DND-41 (cell line): ENCODE data around the gene STX3.

ENCODE experiments used
- ATAC-seq: fragments of 200-7000 bp; cut with Tn5 transposase; 3 replicates; pipeline ENCODE4 v1.9.1; 2021; ENCODE audit warnings: low read depth; ENCODE audit not compliant: insufficient read depth
- DNase-seq: peaks from one replicate; pipeline ENCODE4 v3.0.0-alpha.2; 2020
- H2AFZ ChIP-seq: 2 replicates; pipeline ENCODE4 v1.6.0; 2012; ENCODE audit warnings: low read depth, low read length
- H3K27ac ChIP-seq: 2 replicates; pipeline ENCODE4 v1.5.1; 2012; ENCODE audit warnings: low read length, inconsistent platforms
- H3K27me3 ChIP-seq: fragments of 200-600 bp; sonication (generic); 2 replicates; pipeline ENCODE4 v1.6.0; 2012; ENCODE audit warnings: low read length, mild to moderate bottlenecking, inconsistent platforms; ENCODE audit not compliant: insufficient read depth, poor library complexity
- H3K36me3 ChIP-seq: 2 replicates; pipeline ENCODE4 v1.5.1; 2012; ENCODE audit warnings: low read length, inconsistent platforms; ENCODE audit not compliant: insufficient read depth
- H3K4me1 ChIP-seq: 2 replicates; pipeline ENCODE4 v1.5.1; 2012; ENCODE audit warnings: mild to moderate bottlenecking, low read length; ENCODE audit not compliant: insufficient read depth
- H3K4me2 ChIP-seq: 2 replicates; pipeline ENCODE4 v1.6.0; 2012; ENCODE audit warnings: mild to moderate bottlenecking, moderate library complexity, low read length, inconsistent platforms; ENCODE audit not compliant: insufficient read depth
- H3K4me3 ChIP-seq, 2 experiments: fragments of 200-600 bp in 1 of 2; shearing (Covaris generic) in 1 of 2; 2 replicates each; pipeline ENCODE4 v1.5.1; 2012 to 2016; ENCODE audit warnings: inconsistent platforms in 2 of 2, low read length in 2 of 2, mild to moderate bottlenecking in 2 of 2, low read depth in 1 of 2, moderate library complexity in 1 of 2
- H3K79me2 ChIP-seq: 2 replicates; pipeline ENCODE4 v1.6.0; 2012; ENCODE audit warnings: low read length, inconsistent platforms; ENCODE audit not compliant: insufficient read depth
- H3K9ac ChIP-seq: 2 replicates; pipeline ENCODE4 v1.6.0; 2012; ENCODE audit warnings: low read depth, mild to moderate bottlenecking, inconsistent platforms, low read length, moderate library complexity
- H3K9me3 ChIP-seq: 2 replicates; pipeline ENCODE4 v1.5.1; 2012; ENCODE audit warnings: low read length, moderate library complexity, mild to moderate bottlenecking, inconsistent platforms; ENCODE audit not compliant: insufficient read depth, severe bottlenecking
- H4K20me1 ChIP-seq: 2 replicates; pipeline ENCODE4 v1.6.0; 2012; ENCODE audit warnings: low read length; ENCODE audit not compliant: insufficient read depth
- EZH2 ChIP-seq: IDR thresholded peaks from 3 replicates; pipeline ENCODE4 v1.6.1; 2012; ENCODE audit warnings: borderline replicate concordance, low read depth, mild to moderate bottlenecking, moderate library complexity, low read length, inconsistent platforms; ENCODE audit not compliant: severe bottlenecking
- TF ChIP-seq, protein P1 (sequence below): IDR thresholded peaks from 2 replicates; pipeline ENCODE4 v1.5.1; 2012; ENCODE audit warnings: borderline replicate concordance, low read length, moderate library complexity, mild to moderate bottlenecking; ENCODE audit not compliant: poor library complexity, severe bottlenecking; ENCODE audit errors: extremely low read depth

Gene STX3

DNA sequence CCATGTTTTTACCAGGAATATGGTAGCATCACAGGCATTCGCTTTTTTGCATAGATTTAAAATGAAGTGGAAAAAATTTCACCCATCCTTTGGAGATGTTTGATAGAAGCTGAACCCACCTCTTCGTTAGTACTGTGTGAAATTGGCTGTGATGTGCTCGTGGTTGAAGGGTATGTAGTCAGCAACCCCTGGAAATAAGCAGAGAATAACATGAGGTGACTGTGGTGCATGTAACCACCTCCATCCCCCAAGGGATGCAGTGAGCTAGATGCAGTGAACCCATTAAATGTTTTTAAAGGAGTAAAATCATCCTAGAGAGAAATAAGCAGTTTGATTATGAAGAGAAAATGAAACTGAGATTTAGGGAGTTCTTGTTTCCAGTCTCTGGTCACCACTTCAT is 74.2 kb downstream of the STX3 start:
- DNase-seq: no peak
- Histone ChIP-seq H3K27ac (no peak overlapping the region), H3K4me1 (peaks cover 10% of the 10 kb centered on the region), H4K20me1 (no peaks in the 10 kb centered on the region), H2AFZ (no peak overlapping the region), H3K9me3 (no peaks in the 10 kb centered on the region), H3K36me3 (no peaks in the 10 kb centered on the region), H3K27me3 (no peaks in the 10 kb centered on the region), H3K79me2 (no peaks in the 10 kb centered on the region), H3K4me2 (no peak overlapping the region), H3K9ac (no peak overlapping the region), H3K4me3 (no peak overlapping the region)
- TF ChIP-seq, protein P1, sequence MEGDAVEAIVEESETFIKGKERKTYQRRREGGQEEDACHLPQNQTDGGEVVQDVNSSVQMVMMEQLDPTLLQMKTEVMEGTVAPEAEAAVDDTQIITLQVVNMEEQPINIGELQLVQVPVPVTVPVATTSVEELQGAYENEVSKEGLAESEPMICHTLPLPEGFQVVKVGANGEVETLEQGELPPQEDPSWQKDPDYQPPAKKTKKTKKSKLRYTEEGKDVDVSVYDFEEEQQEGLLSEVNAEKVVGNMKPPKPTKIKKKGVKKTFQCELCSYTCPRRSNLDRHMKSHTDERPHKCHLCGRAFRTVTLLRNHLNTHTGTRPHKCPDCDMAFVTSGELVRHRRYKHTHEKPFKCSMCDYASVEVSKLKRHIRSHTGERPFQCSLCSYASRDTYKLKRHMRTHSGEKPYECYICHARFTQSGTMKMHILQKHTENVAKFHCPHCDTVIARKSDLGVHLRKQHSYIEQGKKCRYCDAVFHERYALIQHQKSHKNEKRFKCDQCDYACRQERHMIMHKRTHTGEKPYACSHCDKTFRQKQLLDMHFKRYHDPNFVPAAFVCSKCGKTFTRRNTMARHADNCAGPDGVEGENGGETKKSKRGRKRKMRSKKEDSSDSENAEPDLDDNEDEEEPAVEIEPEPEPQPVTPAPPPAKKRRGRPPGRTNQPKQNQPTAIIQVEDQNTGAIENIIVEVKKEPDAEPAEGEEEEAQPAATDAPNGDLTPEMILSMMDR: no peak
- TF ChIP-seq EZH2: no peak
- peak; percentile 64; the same call in 2 of the 3 replicates for ATAC-seq

DNA sequence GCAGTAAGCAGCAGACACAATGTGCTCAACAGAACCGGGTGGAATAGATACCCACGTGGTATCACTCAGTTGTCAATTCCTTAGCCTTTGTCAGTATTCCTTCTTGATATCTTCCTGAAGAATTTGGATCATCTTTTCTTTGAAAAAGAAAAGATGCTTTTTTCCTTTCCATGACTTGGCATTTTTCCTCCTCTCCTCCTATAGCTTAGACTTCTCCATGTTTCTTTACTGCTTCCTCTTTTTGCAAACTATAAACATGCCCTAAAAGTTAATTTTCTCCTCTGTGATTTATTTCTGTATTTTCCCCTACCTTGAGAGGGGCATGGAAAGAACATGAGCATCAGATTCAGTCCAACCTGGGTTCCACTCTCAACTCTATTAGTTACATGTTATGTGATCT is 78.4 kb downstream of the STX3 start:
- peaks cover 10% of the 10 kb centered on the region for H3K4me1 ChIP-seq
- H2AFZ ChIP-seq: no peak overlapping the region
- H3K36me3 ChIP-seq: no peaks in the 10 kb centered on the region
- ATAC-seq: no peak
- no peak overlapping the region for H3K4me2 ChIP-seq
- TF ChIP-seq, protein P1: no peak
- no peak for TF ChIP-seq EZH2
- H3K9ac ChIP-seq: no peak overlapping the region
- no peak overlapping the region for H3K27ac ChIP-seq
- H4K20me1 ChIP-seq: no peaks in the 10 kb centered on the region
- DNase-seq: no peak
- H3K79me2 ChIP-seq: no peaks in the 10 kb centered on the region
- H3K9me3 ChIP-seq: no peaks in the 10 kb centered on the region
- H3K4me3 ChIP-seq: no peak overlapping the region
- no peaks in the 10 kb centered on the region for H3K27me3 ChIP-seq

DNA sequence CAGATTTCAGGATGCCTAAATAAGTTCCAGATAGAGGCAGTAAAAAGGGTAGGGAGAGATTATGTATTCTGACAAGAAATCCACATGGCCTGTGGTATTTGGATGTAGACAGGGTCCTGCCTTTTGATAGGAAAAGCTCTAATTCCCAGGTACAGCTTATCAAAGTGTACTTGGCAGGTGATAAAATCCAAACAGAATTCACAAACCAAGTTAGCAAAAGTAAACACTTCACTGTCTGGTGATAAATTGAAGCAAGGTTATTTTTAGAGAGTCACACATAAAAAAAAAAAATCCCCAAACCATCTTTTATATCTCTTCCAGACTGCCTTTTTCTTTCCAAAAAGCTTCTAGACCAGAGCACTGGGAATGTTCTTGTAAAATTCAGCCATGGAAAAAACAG is 84.4 kb downstream of the STX3 start:
- H3K4me2 ChIP-seq: no peak overlapping the region
- DNase-seq (no peak), ATAC-seq (no peak)
- H3K9me3 ChIP-seq: no peaks in the 10 kb centered on the region
- no peaks in the 10 kb centered on the region for H3K36me3 ChIP-seq
- no peak overlapping the region for H3K27ac ChIP-seq
- H3K9ac ChIP-seq: no peak overlapping the region
- H3K4me1 ChIP-seq: no peaks in the 10 kb centered on the region
- no peaks in the 10 kb centered on the region for H3K27me3 ChIP-seq
- TF ChIP-seq EZH2: no peak
- TF ChIP-seq, protein P1: no peak
- H2AFZ ChIP-seq: no peak overlapping the region
- no peaks in the 10 kb centered on the region for H4K20me1 ChIP-seq
- H3K4me3 ChIP-seq: no peak overlapping the region
- H3K79me2 ChIP-seq: no peaks in the 10 kb centered on the region

DNA sequence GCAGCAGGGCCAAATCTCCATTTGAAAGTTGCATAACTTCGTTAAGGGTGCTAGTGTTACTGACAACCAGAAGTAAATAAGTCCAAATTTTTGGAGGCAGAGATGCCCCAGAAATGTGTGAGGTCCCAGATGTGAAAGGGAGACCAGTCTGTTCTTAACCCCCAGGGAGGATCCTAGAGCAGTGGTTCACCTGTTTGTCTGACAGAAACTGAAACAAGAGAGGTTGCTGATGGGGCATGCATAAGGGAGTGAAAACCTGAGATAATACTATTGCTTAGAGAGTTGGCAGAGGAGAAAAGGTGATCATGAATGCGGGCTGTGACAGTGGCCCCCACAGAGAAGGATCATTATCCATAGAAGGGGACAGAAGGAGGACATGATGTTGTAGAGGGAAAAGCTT is 86.3 kb downstream of the STX3 start:
- Histone ChIP-seq H3K4me2 (no peak overlapping the region), H3K36me3 (no peaks in the 10 kb centered on the region), H3K9ac (no peak overlapping the region), H2AFZ (no peak overlapping the region), H3K9me3 (no peaks in the 10 kb centered on the region), H3K4me3 (no peak overlapping the region), H4K20me1 (no peaks in the 10 kb centered on the region), H3K79me2 (no peaks in the 10 kb centered on the region), H3K27ac (no peak overlapping the region), H3K4me1 (no peaks in the 10 kb centered on the region), H3K27me3 (no peaks in the 10 kb centered on the region)
- no peak for DNase-seq
- TF ChIP-seq, protein P1: no peak
- TF ChIP-seq EZH2: no peak
- no peak for ATAC-seq
